Subcutaneous abdominal adipose tissue (tissue), 5 donors: ENCODE measurements around the gene PSORS1C2.

Experiments
- H3K27ac ChIP-seq: one replicate; pipeline ENCODE4 v1.7.0; 2013; ENCODE audit warnings: low read depth, mild to moderate bottlenecking, inconsistent platforms, low read length, moderate library complexity
- H3K27me3 ChIP-seq, 5 donors: one replicate each; pipeline ENCODE4 v1.7.0; 2013; ENCODE audit warnings: low read length in 5 of 5, inconsistent platforms in 1 of 5; ENCODE audit not compliant: control insufficient read depth in 5 of 5, insufficient read depth in 4 of 5
- H3K36me3 ChIP-seq, 5 donors: one replicate each; pipeline ENCODE4 v1.7.0; 2013; ENCODE audit warnings: low read length in 5 of 5; ENCODE audit not compliant: control insufficient read depth in 5 of 5, insufficient read depth in 5 of 5
- H3K4me1 ChIP-seq, 5 donors: one replicate each; pipeline ENCODE4 v1.7.0; 2013; ENCODE audit warnings: low read length in 5 of 5, mild to moderate bottlenecking in 3 of 5, moderate library complexity in 1 of 5; ENCODE audit not compliant: control insufficient read depth in 5 of 5, insufficient read depth in 5 of 5
- H3K4me3 ChIP-seq, 5 donors: one replicate each; pipeline ENCODE4 v1.7.0; 2013; ENCODE audit warnings: low read length in 5 of 5, low read depth in 1 of 5
- H3K9ac ChIP-seq, 5 donors: one replicate each; pipeline ENCODE4 v1.7.0; 2013; ENCODE audit warnings: low read length in 5 of 5, mild to moderate bottlenecking in 4 of 5, moderate library complexity in 3 of 5
- H3K9me3 ChIP-seq, 5 donors: one replicate each; pipeline ENCODE4 v1.7.0; 2013; ENCODE audit warnings: low read length in 5 of 5; ENCODE audit not compliant: control insufficient read depth in 5 of 5
- donor health status: healthy.
- donor health status: healthy.
- donor health status: healthy.
- donor health status: healthy.
- donor health status: healthy.

The PSORS1C2 gene

GRCh38 chr6:31158140-31158862, 19.4 kb upstream of the PSORS1C2 start, which contains the start of gene TCF19:
Gene TCF19 (plus strand): TSS chr6:31158589. CDS start chr6:31159470, 881 bp downstream.
- H3K27me3 ChIP-seq, result peaks cover 0 to 5% (median 0%) of the 10 kb centered on the region in 5 donors
- peak within 1 kb of the TSS; percentile 30 for H3K27ac ChIP-seq
- peaks cover 7 to 21% (median 17%) of the 10 kb centered on the region in 5 donors for H3K4me1 ChIP-seq
- H3K4me3 ChIP-seq, result peak within 1 kb of the TSS; percentile 73 to 89 (median 87)
- H3K9ac ChIP-seq, result peak within 1 kb of the TSS in 4 of 5 donors; percentile 74 to 84 (median 80)
- H3K9me3 ChIP-seq, result no peaks in the 10 kb centered on the region
- peaks cover 0 to 27% (median 13%) of the 10 kb centered on the region in 5 donors for H3K36me3 ChIP-seq

GRCh38 chr6:31157513-31158139, 18.8 kb upstream of the PSORS1C2 start, which contains the start of gene CCHCR1:
Gene CCHCR1 (minus strand): TSS chr6:31157802. CDS start chr6:31157600, 202 bp downstream.
- Histone ChIP-seq H3K36me3 (peaks cover 0 to 25% (median 12%) of the 10 kb centered on the region in 5 donors), H3K4me1 (peaks cover 7 to 21% (median 17%) of the 10 kb centered on the region in 5 donors), H3K9ac (peak within 1 kb of the TSS in 4 of 5 donors; percentile 74 to 84 (median 80)), H3K9me3 (no peaks in the 10 kb centered on the region), H3K27me3 (peaks cover 0 to 5% (median 0%) of the 10 kb centered on the region in 5 donors), H3K4me3 (peak within 1 kb of the TSS; percentile 73 to 89 (median 87)), H3K27ac (peak within 1 kb of the TSS; percentile 30)

GRCh38 chr6:31156641-31157040, 17.8 kb upstream of the PSORS1C2 start:
- no peak overlapping the region for H3K27ac ChIP-seq
- H3K9ac ChIP-seq, result peak overlapping the region in 1 of 5 donors; percentile 17
- H3K27me3 ChIP-seq, result peaks cover 0 to 5% (median 0%) of the 10 kb centered on the region in 5 donors
- H3K36me3 ChIP-seq, result peaks cover 0 to 17% (median 12%) of the 10 kb centered on the region in 5 donors
- H3K9me3 ChIP-seq, result no peaks in the 10 kb centered on the region
- H3K4me3 ChIP-seq, result no peak overlapping the region
- peaks cover 7 to 21% (median 17%) of the 10 kb centered on the region in 5 donors for H3K4me1 ChIP-seq

- Histone ChIP-seq H3K9ac (no peak overlapping the region), H3K4me1 (peaks cover 4 to 17% (median 14%) of the 10 kb centered on the region in 5 donors), H3K36me3 (peaks cover 0 to 35% (median 27%) of the 10 kb centered on the region in 5 donors), H3K27ac (no peak overlapping the region), H3K9me3 (no peaks in the 10 kb centered on the region), H3K27me3 (peaks cover 0 to 2% (median 0%) of the 10 kb centered on the region in 5 donors), H3K4me3 (no peak overlapping the region)
Observed at GRCh38 chr6:31154436-31154835, 15.6 kb upstream of the PSORS1C2 start.

- H3K4me1 ChIP-seq, result peaks cover 2 to 6% (median 4%) of the 10 kb centered on the region in 5 donors
- H3K36me3 ChIP-seq, result peaks cover 0 to 43% (median 32%) of the 10 kb centered on the region in 5 donors
- H3K27ac ChIP-seq, result no peak overlapping the region
- H3K27me3 ChIP-seq, result no peaks in the 10 kb centered on the region
- H3K9ac ChIP-seq, result no peak overlapping the region
- H3K4me3 ChIP-seq, result no peak overlapping the region
- H3K9me3 ChIP-seq, result no peaks in the 10 kb centered on the region
Observed at GRCh38 chr6:31152781-31153180, 13.9 kb upstream of the PSORS1C2 start.

- no peaks in the 10 kb centered on the region for H3K9me3 ChIP-seq
- H3K27ac ChIP-seq, result no peak overlapping the region
- H3K36me3 ChIP-seq, result peaks cover 0 to 50% (median 36%) of the 10 kb centered on the region in 5 donors
- no peak overlapping the region for H3K4me3 ChIP-seq
- H3K4me1 ChIP-seq, result no peaks in the 10 kb centered on the region
- no peaks in the 10 kb centered on the region for H3K27me3 ChIP-seq
- no peak overlapping the region for H3K9ac ChIP-seq
Observed at GRCh38 chr6:31149827-31150447, 11.1 kb upstream of the PSORS1C2 start.

- H3K9ac ChIP-seq, result no peak overlapping the region
- H3K36me3 ChIP-seq, result peaks cover 0 to 44% (median 26%) of the 10 kb centered on the region in 5 donors
- no peak overlapping the region for H3K27ac ChIP-seq
Observed at GRCh38 chr6:31145386-31145785, 6.5 kb upstream of the PSORS1C2 start.

GRCh38 chr6:31144970-31145340, 6.1 kb upstream of the PSORS1C2 start:
- Histone ChIP-seq H3K27me3 (no peaks in the 10 kb centered on the region), H3K4me3 (no peak overlapping the region), H3K9ac (no peak overlapping the region), H3K4me1 (peaks cover 0 to 14% (median 0%) of the 10 kb centered on the region in 5 donors), H3K27ac (no peak overlapping the region), H3K9me3 (no peaks in the 10 kb centered on the region), H3K36me3 (peaks cover 0 to 40% (median 21%) of the 10 kb centered on the region in 5 donors)

More at GRCh38 chr6:31145386-31145785, 6.5 kb upstream of the PSORS1C2 start:
- Histone ChIP-seq H3K4me1 (peaks cover 0 to 14% (median 0%) of the 10 kb centered on the region in 5 donors), H3K4me3 (no peak overlapping the region), H3K9me3 (no peaks in the 10 kb centered on the region), H3K27me3 (no peaks in the 10 kb centered on the region)

GRCh38 chr6:31144296-31144969, 5.6 kb upstream of the PSORS1C2 start:
- no peak overlapping the region for H3K27ac ChIP-seq
- no peaks in the 10 kb centered on the region for H3K9me3 ChIP-seq
- H3K4me3 ChIP-seq, result no peak overlapping the region
- no peaks in the 10 kb centered on the region for H3K27me3 ChIP-seq
- H3K4me1 ChIP-seq, result peaks cover 0 to 18% (median 0%) of the 10 kb centered on the region in 5 donors
- no peak overlapping the region for H3K9ac ChIP-seq
- H3K36me3 ChIP-seq, result peaks cover 0 to 35% (median 19%) of the 10 kb centered on the region in 5 donors
